ENCODE results near the gene HEBP1. TPM values are rescaled to one million over a fixed set of nuclear protein-coding genes. Genes with fewer than 3 reads are reported as not detected.

HEBP1 gene
- total and polyA plus RNA-seq, 3 experiments from 2014 or later: 13.6 to 16.6 (median 14.9) TPM

GRCh38 chr12:13008741-13009380, 8.8 kb upstream of the HEBP1 start:
- no peaks in the 10 kb centered on the region for H3K4me1 ChIP-seq (ENCODE audit: insufficient read depth, low read length)
- CTCF ChIA-PET: no interaction called here
- no peaks in the 10 kb centered on the region for H3K4me1 Mint-ChIP-seq

DNA sequence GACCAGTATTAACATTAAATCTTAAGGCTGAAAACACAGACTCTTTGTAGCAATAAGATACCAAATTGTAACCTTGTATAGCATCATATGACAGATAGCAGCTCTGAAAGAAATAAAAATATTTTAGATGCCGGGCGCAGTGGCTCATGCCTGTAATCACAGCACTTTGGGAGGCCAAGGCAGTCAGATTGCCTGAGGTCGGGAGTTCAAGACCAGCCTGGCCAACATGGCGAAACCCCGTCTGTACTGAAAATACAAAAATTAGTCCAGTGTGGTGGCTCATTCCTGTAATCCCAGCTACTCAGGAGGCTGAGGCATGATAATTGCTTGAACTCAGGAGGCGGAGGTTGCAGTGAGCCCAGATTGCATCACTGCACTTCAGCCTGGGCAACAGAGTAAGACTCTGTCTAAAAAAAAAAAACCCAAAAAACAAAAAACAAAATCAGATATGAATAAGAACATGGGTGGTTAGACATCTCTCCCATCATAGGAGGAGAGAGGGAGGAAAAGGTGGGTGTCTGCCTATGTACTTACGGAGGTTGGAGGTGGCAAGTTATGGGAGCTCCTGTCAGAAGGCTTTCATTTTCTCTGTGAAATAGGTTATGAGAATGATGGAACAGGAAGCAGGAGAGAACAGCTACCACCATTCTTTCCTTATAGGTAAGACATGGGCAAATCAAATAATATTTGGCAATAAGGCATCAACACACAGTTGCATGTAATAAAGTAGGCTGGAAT, 7.6 kb upstream of the HEBP1 start:
- H3K4me3 ChIP-seq (ENCODE audit: low read length): no peak overlapping the region
- no peak overlapping the region for H3K27ac ChIP-seq (ENCODE audit: low read depth, low read length)
- Mint-ChIP-seq H3K4me3 (no peak overlapping the region), H3K36me3 (no peaks in the 10 kb centered on the region), H3K9me3 (no peaks in the 10 kb centered on the region), H3K27ac (no peak overlapping the region), H3K27me3 (peaks cover 4 to 18% of the 10 kb centered on the region in 2 donors), H3K4me1 (no peaks in the 10 kb centered on the region)
- H3K27me3 ChIP-seq (ENCODE audit: insufficient read depth, low read length, poor library complexity, severe bottlenecking): peaks cover 4% of the 10 kb centered on the region
- CTCF ChIA-PET: no interaction called here
- H3K36me3 ChIP-seq (ENCODE audit: insufficient read depth, low read length): no peaks in the 10 kb centered on the region
- H3K4me1 ChIP-seq (ENCODE audit: insufficient read depth, low read length): no peaks in the 10 kb centered on the region
- POLR2A ChIA-PET: no interaction called here
- DNase-seq: no peak
- no peaks in the 10 kb centered on the region for H3K9me3 ChIP-seq (ENCODE audit: low read length)

More at GRCh38 chr12:13008741-13009380, 8.8 kb upstream of the HEBP1 start:
- H3K27me3 Mint-ChIP-seq: peaks cover 3 to 8% of the 10 kb centered on the region in 2 donors
- H3K36me3 ChIP-seq (ENCODE audit: insufficient read depth, low read length): no peaks in the 10 kb centered on the region
- H3K27ac Mint-ChIP-seq: no peak overlapping the region
- no peak overlapping the region for H3K27ac ChIP-seq (ENCODE audit: low read depth, low read length)
- H3K36me3 Mint-ChIP-seq: no peaks in the 10 kb centered on the region
- POLR2A ChIA-PET: no interaction called here
- H3K4me3 ChIP-seq (ENCODE audit: low read length): no peak overlapping the region
- no peak overlapping the region for H3K4me3 Mint-ChIP-seq
- no peaks in the 10 kb centered on the region for H3K9me3 ChIP-seq (ENCODE audit: low read length)
- H3K27me3 ChIP-seq (ENCODE audit: insufficient read depth, low read length, poor library complexity, severe bottlenecking): peaks cover 4% of the 10 kb centered on the region
- DNase-seq: no peak
- H3K9me3 Mint-ChIP-seq: no peaks in the 10 kb centered on the region

DNA sequence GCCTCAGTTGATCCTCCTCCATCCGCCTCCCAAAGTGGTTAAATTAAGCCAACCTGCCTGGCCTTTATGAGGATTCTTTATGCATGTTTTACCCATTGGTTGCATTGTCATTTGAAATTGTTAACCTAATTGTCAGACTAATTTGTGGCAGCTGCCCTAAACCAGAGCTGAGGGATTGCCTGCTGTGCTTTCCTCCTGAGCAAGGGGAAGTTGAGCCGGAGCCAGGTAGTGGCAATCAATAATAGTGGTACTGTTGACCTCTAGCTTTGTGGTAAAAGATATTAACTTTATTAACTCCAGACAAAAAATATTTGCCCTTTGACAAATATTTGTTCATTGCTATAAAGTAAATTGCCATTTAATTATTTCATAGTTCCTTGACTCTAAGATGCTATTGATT, 5.6 kb upstream of the HEBP1 start:
- H3K4me3 ChIP-seq (ENCODE audit: low read length): no peak overlapping the region
- H3K27me3 ChIP-seq (ENCODE audit: insufficient read depth, low read length, poor library complexity, severe bottlenecking): no peaks in the 10 kb centered on the region
- ChIA-PET POLR2A (no interaction called here), CTCF (no interaction called here)
- peaks cover 14 to 24% of the 10 kb centered on the region in 2 donors for H3K27me3 Mint-ChIP-seq
- H3K4me3 Mint-ChIP-seq: no peak overlapping the region
- no peak for DNase-seq
- peaks cover 8 to 12% (median 10%) of the 10 kb centered on the region in 3 donors for H3K4me1 Mint-ChIP-seq
- H3K27ac ChIP-seq (ENCODE audit: low read depth, low read length): no peak overlapping the region
- no peaks in the 10 kb centered on the region for H3K9me3 ChIP-seq (ENCODE audit: low read length)
- H3K4me1 ChIP-seq (ENCODE audit: insufficient read depth, low read length): peaks cover 3% of the 10 kb centered on the region
- peaks cover 0 to 3% (median 0%) of the 10 kb centered on the region in 3 donors for H3K36me3 Mint-ChIP-seq
- H3K36me3 ChIP-seq (ENCODE audit: insufficient read depth, low read length): no peaks in the 10 kb centered on the region
- H3K27ac Mint-ChIP-seq: no peak overlapping the region
- no peaks in the 10 kb centered on the region for H3K9me3 Mint-ChIP-seq

DNA sequence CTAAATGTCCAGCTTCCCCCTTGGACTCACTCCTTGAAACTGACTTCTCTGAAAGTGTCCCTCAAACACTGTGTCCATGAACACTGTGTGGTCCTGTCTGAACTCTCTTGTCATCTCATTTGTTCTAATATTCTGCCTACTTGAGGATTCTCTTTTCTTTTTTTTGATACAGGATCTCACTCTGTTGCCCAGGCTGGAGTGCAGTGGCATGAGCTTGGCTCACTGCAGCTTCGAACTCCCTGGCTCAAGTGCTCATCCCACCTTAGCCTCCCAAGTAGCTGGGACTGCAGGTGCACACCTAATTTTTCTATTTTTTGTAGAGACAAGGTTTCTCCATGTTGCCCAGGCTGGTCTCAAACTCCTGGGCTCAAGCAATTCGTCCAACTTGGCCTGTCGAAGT, 4.9 kb upstream of the HEBP1 start:
- peaks cover 3% of the 10 kb centered on the region for H3K4me1 ChIP-seq (ENCODE audit: insufficient read depth, low read length)
- H3K4me3 Mint-ChIP-seq: peak overlapping the region in 1 of 7 donors; percentile 5
- H3K27ac Mint-ChIP-seq: no peak overlapping the region

GRCh38 chr12:13004361-13004760, 4.3 kb upstream of the HEBP1 start:
- H3K27ac ChIP-seq (ENCODE audit: low read depth, low read length): no peak overlapping the region
- H3K4me1 ChIP-seq (ENCODE audit: insufficient read depth, low read length): peaks cover 8% of the 10 kb centered on the region
- POLR2A ChIA-PET: no interaction called here
- no peaks in the 10 kb centered on the region for H3K9me3 Mint-ChIP-seq
- DNase-seq: no peak
- peak overlapping the region in 1 of 7 donors; percentile 25 for H3K4me3 Mint-ChIP-seq
- no peak overlapping the region for H3K4me3 ChIP-seq (ENCODE audit: low read length)
- H3K4me1 Mint-ChIP-seq: peaks cover 12 to 18% (median 17%) of the 10 kb centered on the region in 3 donors
- H3K27me3 Mint-ChIP-seq: peaks cover 12 to 24% of the 10 kb centered on the region in 2 donors
- H3K27ac Mint-ChIP-seq: no peak overlapping the region
- CTCF ChIA-PET: no interaction called here
- H3K9me3 ChIP-seq (ENCODE audit: low read length): no peaks in the 10 kb centered on the region
- H3K36me3 Mint-ChIP-seq: peaks cover 0 to 3% (median 0%) of the 10 kb centered on the region in 3 donors
- no peaks in the 10 kb centered on the region for H3K36me3 ChIP-seq (ENCODE audit: insufficient read depth, low read length)
- H3K27me3 ChIP-seq (ENCODE audit: insufficient read depth, low read length, poor library complexity, severe bottlenecking): no peaks in the 10 kb centered on the region

More for the DNA sequence above, 4.9 kb upstream of the HEBP1 start:
- ChIA-PET POLR2A (no interaction called here), CTCF (no interaction called here)
- no peaks in the 10 kb centered on the region for H3K36me3 ChIP-seq (ENCODE audit: insufficient read depth, low read length)
- Mint-ChIP-seq H3K36me3 (peaks cover 0 to 3% (median 0%) of the 10 kb centered on the region in 3 donors), H3K9me3 (no peaks in the 10 kb centered on the region), H3K27me3 (peaks cover 12 to 24% of the 10 kb centered on the region in 2 donors), H3K4me1 (peaks cover 8 to 13% (median 11%) of the 10 kb centered on the region in 3 donors)
- no peak for DNase-seq
- H3K9me3 ChIP-seq (ENCODE audit: low read length): no peaks in the 10 kb centered on the region
- no peak overlapping the region for H3K4me3 ChIP-seq (ENCODE audit: low read length)
- H3K27ac ChIP-seq (ENCODE audit: low read depth, low read length): no peak overlapping the region
- no peaks in the 10 kb centered on the region for H3K27me3 ChIP-seq (ENCODE audit: insufficient read depth, low read length, poor library complexity, severe bottlenecking)

- Mint-ChIP-seq H3K4me1 (peaks cover 24 to 34% (median 30%) of the 10 kb centered on the region in 3 donors), H3K27ac (peak overlapping the region in 4 of 8 donors; percentile 8 to 88 (median 55)), H3K4me3 (peak overlapping the region; percentile 77 to 93 (median 86)), H3K36me3 (peaks cover 0 to 3% (median 0%) of the 10 kb centered on the region in 3 donors), H3K9me3 (no peaks in the 10 kb centered on the region), H3K27me3 (peaks cover 12 to 24% of the 10 kb centered on the region in 2 donors)
- CTCF ChIA-PET: interaction anchor here (1.0 kb wide), 1 partner anchor 42 kb away, joined by 3 read pairs; no protein-coding TSS in a partner anchor
- H3K27me3 ChIP-seq (ENCODE audit: insufficient read depth, low read length, poor library complexity, severe bottlenecking): no peaks in the 10 kb centered on the region
- no peaks in the 10 kb centered on the region for H3K36me3 ChIP-seq (ENCODE audit: insufficient read depth, low read length)
- H3K4me3 ChIP-seq (ENCODE audit: low read length): no peak overlapping the region
- no peak for DNase-seq
- POLR2A ChIA-PET: no interaction called here
- peaks cover 15% of the 10 kb centered on the region for H3K4me1 ChIP-seq (ENCODE audit: insufficient read depth, low read length)
- no peaks in the 10 kb centered on the region for H3K9me3 ChIP-seq (ENCODE audit: low read length)
- no peak overlapping the region for H3K27ac ChIP-seq (ENCODE audit: low read depth, low read length)
These were observed 2.4 kb upstream of the HEBP1 start for GRCh38 chr12:13002301-13003097.

DNA sequence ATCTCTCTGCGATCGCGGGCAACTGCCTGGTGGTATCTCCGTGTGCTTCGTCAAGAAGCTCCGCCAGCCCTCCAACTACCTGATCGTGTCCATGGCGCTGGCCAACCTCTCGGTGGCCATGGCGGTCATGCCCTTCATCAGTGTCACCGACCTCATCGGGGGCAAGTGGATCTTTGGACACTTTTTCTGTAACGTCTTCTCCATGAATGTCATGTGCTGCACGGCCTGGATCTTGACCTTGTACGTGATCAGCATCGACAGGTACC, 1.6 kb upstream of the HEBP1 start:
- ChIA-PET POLR2A (no interaction called here), CTCF (interaction anchor here (1.0 kb wide), 1 partner anchor 43 kb away, joined by 3 read pairs; no protein-coding TSS in a partner anchor)
- Mint-ChIP-seq H3K4me1 (peaks cover 26 to 39% (median 36%) of the 10 kb centered on the region in 3 donors), H3K9me3 (no peaks in the 10 kb centered on the region), H3K27me3 (peaks cover 12 to 24% of the 10 kb centered on the region in 2 donors), H3K4me3 (peak overlapping the region; percentile 77 to 93 (median 86)), H3K36me3 (peaks cover 0 to 3% (median 2%) of the 10 kb centered on the region in 3 donors), H3K27ac (peak overlapping the region in 7 of 8 donors; percentile 8 to 89 (median 80))
- DNase-seq: no peak
- no peaks in the 10 kb centered on the region for H3K27me3 ChIP-seq (ENCODE audit: insufficient read depth, low read length, poor library complexity, severe bottlenecking)
- no peaks in the 10 kb centered on the region for H3K36me3 ChIP-seq (ENCODE audit: insufficient read depth, low read length)
- no peak overlapping the region for H3K27ac ChIP-seq (ENCODE audit: low read depth, low read length)
- no peaks in the 10 kb centered on the region for H3K9me3 ChIP-seq (ENCODE audit: low read length)
- peaks cover 15% of the 10 kb centered on the region for H3K4me1 ChIP-seq (ENCODE audit: insufficient read depth, low read length)
- peak overlapping the region; percentile 89 for H3K4me3 ChIP-seq (ENCODE audit: low read length)

All from CD8-positive, alpha-beta memory T cell (primary cell).